Left hindlimb (tissue), 1 donor: ENCODE measurements around the gene C7orf57.
A peak's percentile ranks its signal among the peaks of the same experiment; 100 is the strongest.
"Not testable (repeated sequence)": the region's sequence is repeated elsewhere in the genome, so short reads cannot be mapped to it uniquely, and the experiment has no call there.

Experiments used
- DNase-seq: peaks from one replicate; pipeline ENCODE4 v3.0.0-alpha.2; 2018

C7orf57 gene

GRCh38 chr7:48035301-48035966 lies at the start of gene C7orf57:
C7orf57 (plus strand) TSS chr7:48035543; CDS start chr7:48036309, 766 bp downstream.
- DNase-seq, result peak; percentile 90

DNA sequence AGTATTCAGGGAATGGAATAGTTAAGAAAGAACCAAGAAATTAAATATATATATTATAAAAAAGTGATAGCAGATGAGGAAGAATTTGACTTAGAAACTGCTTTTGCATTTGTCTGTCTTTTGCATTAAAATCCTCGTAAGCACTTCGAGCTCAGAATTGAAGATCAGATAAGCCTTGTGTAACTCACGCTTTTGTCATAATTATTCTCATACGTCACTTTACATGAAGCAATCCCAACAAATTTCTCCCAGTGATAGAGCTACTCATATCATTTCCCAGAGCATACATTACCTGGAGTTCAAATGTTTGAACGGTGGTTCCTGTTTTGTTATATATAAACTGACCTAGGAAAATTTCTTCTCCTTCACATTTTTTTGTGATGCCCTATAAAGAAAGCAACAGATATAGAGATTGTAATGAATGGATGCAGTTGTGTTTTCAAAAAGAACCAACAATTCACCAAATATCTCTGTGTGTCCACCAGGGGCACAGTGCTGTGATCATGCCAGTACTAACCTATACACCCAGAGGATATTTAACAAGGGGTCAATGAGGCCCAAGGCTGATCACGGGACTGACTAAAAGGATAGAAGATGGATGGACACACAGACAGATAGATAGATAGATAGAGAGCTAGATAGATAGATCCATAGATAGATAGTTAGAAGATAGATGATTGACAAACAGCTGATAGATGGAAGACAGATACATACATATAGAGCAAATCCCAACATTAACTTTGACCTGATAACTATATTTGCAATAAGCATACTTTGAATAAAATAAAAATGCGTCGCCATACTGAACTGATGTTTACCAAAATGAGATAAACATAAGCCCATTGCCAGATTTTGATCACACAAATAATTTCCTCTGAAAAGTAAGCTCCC lies 46.6 kb upstream of the C7orf57 start:
- DNase-seq, result no peak

DNA sequence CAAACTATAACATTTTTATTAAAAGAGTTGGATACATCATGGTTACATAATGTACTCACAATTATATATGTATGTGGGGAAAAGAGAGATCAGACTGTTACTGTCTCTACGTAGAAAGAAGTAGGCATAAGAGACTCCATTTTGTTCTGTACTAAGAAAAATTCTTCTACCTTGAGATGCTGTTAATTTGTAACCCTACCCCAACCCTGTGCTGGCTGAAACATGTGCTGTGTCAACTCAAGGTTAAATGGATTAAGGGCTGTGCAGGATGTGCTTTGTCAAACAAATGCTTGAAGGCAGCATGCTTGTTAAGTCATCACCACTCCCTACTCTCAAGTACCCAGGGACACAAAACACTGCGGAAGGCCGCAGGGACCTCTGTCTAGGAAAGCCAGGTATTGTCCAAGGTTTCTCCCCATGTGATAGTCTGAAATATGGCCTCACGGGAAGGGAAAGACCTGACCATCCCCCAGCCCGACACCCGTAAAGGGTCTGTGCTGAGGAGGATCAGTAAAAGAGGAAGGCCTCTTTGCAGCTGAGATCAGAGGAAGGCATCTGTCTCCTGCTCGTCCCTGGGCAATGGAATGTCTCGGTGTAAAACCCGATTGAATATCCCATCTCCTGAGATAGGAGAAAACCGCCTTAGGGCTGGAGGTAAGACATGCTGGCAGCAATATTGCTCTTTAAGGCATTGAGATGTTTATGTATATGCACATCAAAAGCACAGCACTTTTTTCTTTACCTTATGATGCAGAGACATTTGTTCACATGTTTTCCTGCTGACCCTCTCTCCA lies 45.5 kb upstream of the C7orf57 start:
- not testable (repeated sequence) for DNase-seq

GRCh38 chr7:47990592-47990991 lies 44.8 kb upstream of the C7orf57 start:
- no peak for DNase-seq

DNA sequence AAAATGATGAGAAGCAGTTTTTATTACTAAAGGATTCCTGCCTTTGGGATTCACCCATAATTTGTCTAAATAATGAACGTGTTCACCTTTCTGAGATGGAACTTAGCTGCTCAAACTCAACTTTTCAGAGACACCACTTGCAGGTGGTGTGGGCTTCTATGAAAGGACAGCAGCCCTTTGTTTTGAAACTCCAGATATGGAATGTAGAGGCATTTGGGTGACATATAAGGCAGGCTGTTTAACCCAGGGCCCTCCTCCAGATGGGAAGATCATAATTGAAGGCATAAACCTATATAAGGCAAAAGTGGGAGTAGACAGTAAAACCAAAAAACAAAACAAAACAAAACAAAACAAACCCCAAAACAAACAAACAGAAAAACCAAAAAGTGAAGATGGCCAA lies 44.1 kb upstream of the C7orf57 start:
- DNase-seq, result no peak

GRCh38 chr7:47991741-47992311 lies 43.5 kb upstream of the C7orf57 start:
- DNase-seq, result peak; percentile 89

- no peak for DNase-seq
Measured at GRCh38 chr7:47992446-47992845, 42.9 kb upstream of the C7orf57 start.

GRCh38 chr7:47999413-47999812 lies 35.9 kb upstream of the C7orf57 start:
- DNase-seq, result no peak

GRCh38 chr7:48000164-48000563 lies 35.2 kb upstream of the C7orf57 start:
- DNase-seq, result not testable (repeated sequence)

DNA sequence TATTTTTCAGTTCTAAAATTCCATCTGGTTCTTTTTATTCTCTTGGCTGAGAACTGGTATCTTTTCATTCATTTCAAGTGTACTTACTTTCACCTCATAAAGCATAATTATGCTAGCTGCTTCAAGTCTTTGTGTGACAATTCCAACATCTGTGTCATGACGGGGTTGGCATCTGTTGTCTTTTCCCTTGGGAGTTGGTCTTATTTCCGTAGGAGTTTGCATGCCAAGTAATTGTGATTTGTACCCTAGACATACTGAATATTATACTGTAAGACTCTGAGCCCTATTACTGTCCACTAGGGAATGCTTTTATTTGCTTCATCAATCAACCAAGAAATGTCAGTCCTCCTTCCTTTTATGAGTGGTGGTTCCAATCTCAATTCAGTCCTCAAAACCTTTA lies 31.3 kb upstream of the C7orf57 start:
- DNase-seq, result no peak

GRCh38 chr7:48004638-48005037 lies 30.7 kb upstream of the C7orf57 start:
- DNase-seq, result no peak

- no peak for DNase-seq
Measured at GRCh38 chr7:48006866-48007265, 28.5 kb upstream of the C7orf57 start.

- DNase-seq, result no peak
Measured at GRCh38 chr7:48009257-48009656, 26.1 kb upstream of the C7orf57 start.

DNA sequence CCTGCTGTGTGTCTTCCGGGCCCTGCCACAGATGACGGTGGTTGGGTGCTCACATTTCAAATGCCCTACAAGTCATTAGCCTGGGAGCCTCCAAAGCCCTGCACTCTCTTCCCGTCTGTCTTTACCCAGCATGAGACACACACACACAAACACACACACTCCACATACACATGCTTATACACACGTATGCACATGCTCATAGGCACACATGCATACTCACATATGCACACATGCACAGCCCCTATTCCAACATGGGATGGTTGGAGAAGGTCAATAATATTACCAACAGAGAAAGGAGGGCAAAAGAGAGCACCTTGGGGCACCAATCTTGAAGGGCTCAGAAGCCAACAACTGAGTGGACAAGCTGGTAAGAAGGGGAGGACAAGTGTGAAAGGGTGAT lies 25.4 kb upstream of the C7orf57 start:
- no peak for DNase-seq

DNA sequence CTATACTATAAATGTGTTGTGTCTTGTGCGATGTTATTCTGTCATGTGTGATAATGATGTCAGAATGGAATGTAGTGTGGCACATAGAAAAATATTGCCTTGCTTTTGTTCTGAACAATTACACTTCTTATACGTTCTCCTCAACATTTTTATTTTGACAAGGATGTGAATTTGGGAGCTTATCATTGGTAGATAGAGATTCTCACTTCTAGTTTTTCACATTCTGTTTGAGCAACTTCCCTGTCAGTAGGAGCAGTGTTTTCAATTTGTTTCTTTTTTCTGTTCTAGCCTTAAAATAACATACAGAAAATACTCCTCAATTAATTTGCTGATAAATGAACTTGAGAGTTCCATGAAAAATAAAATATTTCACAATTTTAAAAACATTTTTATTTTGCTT lies 24.0 kb upstream of the C7orf57 start:
- DNase-seq, result no peak

- no peak for DNase-seq
Measured at GRCh38 chr7:48011951-48012350, 23.4 kb upstream of the C7orf57 start.

DNA sequence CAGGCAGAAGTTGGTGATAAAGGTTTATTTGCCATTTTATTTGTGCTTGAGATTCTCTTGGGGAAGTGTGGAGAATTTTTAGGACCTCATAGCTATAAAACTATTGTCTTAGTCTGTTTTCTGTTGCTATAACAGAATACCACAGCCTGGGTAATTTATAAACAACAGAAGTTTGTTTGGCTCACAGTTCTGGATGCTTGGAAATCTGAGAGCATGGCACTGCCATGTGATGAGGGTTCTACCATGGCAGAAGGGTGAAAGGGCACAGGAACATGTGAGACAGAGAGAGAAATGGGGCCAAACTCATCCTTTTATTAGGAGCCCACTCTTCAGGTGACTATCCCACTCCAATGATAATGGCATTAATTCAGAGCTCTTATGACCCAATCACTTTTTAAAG lies 18.7 kb upstream of the C7orf57 start:
- DNase-seq, result no peak

- no peak for DNase-seq
Measured at GRCh38 chr7:48017674-48018073, 17.7 kb upstream of the C7orf57 start.

DNA sequence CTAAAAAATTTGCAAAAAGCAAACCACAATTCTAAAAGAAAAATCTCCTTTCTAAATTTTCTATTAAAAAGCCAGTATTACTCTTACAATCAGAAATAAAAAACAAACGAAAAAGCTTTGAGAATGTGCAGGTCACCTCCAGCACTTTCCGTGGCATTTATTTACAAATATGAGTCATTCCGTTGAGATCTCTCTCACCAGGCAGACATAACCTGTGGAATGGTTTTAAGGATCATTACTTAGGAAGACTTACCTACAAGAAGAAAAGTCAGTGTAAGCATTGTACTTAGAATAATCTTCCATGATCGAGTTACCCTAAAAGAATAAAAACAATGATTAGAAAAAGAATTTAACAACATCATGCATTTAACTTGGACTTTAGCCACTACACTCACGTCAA lies 9.7 kb upstream of the C7orf57 start:
- DNase-seq, result no peak

- DNase-seq, result no peak
Measured at GRCh38 chr7:48028938-48029337, 6.4 kb upstream of the C7orf57 start, which contains the start of gene SUN3. SUN3 (minus strand) TSS chr7:48029107; CDS start chr7:48028938, 169 bp downstream.

DNA sequence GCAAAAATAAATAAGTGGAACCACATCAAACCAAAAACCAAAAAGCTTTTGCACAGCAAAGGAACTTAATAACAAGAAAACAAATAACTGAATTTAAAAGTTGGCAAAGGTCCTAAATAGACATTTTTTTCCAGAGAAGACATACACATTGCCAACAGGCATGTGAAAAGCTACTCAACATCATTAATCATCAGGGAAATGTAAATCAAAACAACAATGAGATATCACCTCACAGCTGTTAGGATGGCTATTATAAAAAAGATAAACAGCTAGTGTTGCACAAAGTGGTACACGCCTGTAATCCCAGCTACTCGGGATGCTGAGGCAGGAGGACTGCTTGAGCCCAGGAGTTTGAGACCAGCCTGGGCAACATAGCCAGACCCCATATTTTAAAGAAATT lies 4.2 kb upstream of the C7orf57 start:
- DNase-seq, result no peak

- DNase-seq, result no peak
Measured at GRCh38 chr7:48033922-48034321, 1.4 kb upstream of the C7orf57 start.

DNA sequence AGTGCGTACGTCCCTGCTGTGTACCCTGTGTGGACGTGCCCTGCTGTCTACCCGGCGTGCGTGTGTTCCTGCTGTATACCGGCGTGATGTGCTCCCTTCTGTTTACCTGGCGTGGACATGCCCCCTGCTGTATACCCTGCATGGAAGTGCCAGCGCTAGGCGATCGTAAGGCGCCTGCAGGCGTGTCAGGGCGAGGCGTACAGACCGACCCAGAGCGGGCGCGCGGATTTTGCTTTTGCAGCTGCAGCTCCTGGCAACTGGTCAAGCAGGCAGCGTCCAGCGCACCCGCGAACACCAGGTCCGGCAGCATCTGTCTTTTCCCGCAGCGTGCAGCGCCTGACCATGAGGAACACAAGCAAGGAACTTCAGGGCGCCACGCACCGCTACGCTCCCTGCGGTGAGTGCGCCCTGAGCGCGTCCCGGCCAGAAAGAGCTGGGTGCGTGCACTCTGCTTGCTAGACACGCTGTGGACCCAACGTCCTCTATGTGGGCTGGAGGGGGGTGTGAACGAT lies 680 bp downstream of the C7orf57 start:
- peak; percentile 53 for DNase-seq
